ENCODE results near the gene LRRC71.

The LRRC71 gene

DNA sequence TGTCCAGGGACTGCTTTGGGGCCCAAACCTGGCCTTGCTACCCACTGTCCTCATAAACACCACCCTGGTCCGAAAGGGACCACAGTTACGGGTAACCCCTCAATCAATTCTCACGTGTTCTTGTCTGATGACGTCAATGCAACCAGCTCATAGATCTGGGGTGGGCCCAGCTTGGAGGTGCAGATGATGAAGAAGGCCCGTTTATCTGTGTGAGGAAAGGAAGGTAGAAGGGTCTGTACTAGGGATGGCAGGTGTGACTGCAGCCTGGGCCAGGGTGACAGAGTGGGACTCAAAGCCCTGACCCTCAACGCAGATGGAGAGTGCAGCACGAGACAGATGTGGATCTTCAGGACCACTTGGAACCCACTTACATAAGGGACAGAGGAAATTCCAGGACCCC, 22.1 kb downstream of the LRRC71 start:
- H3K36me3 ChIP-seq (ENCODE audit: control insufficient read depth in 5 of 5, insufficient read depth in 5 of 5, low read length in 5 of 5): peaks cover 0 to 100% (median 99%) of the 10 kb centered on the region in 5 donors
- H3K4me1 ChIP-seq (ENCODE audit: control insufficient read depth in 5 of 5, insufficient read depth in 5 of 5, low read length in 5 of 5): no peaks in the 10 kb centered on the region
- H3K27ac ChIP-seq (ENCODE audit: low read depth, low read length): no peak overlapping the region
- no peak overlapping the region for H3K4me3 ChIP-seq (ENCODE audit: low read depth in 1 of 5, low read length in 5 of 5)
- H3K27me3 ChIP-seq (ENCODE audit: control insufficient read depth in 5 of 5, insufficient read depth in 4 of 5, low read length in 5 of 5): no peaks in the 10 kb centered on the region
- no peaks in the 10 kb centered on the region for H3K9me3 ChIP-seq (ENCODE audit: control insufficient read depth in 5 of 5, low read length in 5 of 5)
- no peak overlapping the region for H3K9ac ChIP-seq (ENCODE audit: low read length in 5 of 5)

DNA sequence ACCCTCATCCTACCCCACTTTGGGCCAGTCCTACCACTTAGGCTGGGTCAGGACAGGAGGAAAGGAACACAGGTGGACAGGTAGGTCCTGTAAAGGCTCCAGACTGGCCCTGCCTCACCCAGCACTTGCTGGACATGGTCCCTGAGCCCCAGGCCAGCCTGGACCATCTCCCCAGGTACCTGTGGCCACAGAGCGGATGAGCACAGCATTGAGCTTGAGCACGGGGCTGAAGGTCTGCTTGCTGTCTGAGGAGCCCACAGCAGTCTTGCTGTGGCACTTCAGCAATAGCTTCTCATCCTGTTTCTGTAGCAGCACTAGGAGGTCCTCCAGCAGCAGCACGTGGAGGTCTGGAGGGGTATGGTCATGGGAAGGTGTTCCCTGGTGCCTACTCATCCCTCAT, 23.3 kb downstream of the LRRC71 start:
- Histone ChIP-seq H3K27ac (ENCODE audit: low read depth, low read length) (no peak overlapping the region), H3K27me3 (ENCODE audit: control insufficient read depth in 5 of 5, insufficient read depth in 4 of 5, low read length in 5 of 5) (no peaks in the 10 kb centered on the region), H3K4me3 (ENCODE audit: low read depth in 1 of 5, low read length in 5 of 5) (no peak overlapping the region), H3K9me3 (ENCODE audit: control insufficient read depth in 5 of 5, low read length in 5 of 5) (no peaks in the 10 kb centered on the region), H3K36me3 (ENCODE audit: control insufficient read depth in 5 of 5, insufficient read depth in 5 of 5, low read length in 5 of 5) (peaks cover 0 to 100% (median 99%) of the 10 kb centered on the region in 5 donors), H3K9ac (ENCODE audit: low read length in 5 of 5) (no peak overlapping the region), H3K4me1 (ENCODE audit: control insufficient read depth in 5 of 5, insufficient read depth in 5 of 5, low read length in 5 of 5) (no peaks in the 10 kb centered on the region)

- Histone ChIP-seq H3K4me1 (ENCODE audit: control insufficient read depth in 5 of 5, insufficient read depth in 5 of 5, low read length in 5 of 5) (no peaks in the 10 kb centered on the region), H3K36me3 (ENCODE audit: control insufficient read depth in 5 of 5, insufficient read depth in 5 of 5, low read length in 5 of 5) (peaks cover 0 to 100% (median 99%) of the 10 kb centered on the region in 5 donors), H3K27me3 (ENCODE audit: control insufficient read depth in 5 of 5, insufficient read depth in 4 of 5, low read length in 5 of 5) (no peaks in the 10 kb centered on the region), H3K4me3 (ENCODE audit: low read depth in 1 of 5, low read length in 5 of 5) (no peak overlapping the region), H3K9ac (ENCODE audit: low read length in 5 of 5) (no peak overlapping the region), H3K9me3 (ENCODE audit: control insufficient read depth in 5 of 5, low read length in 5 of 5) (no peaks in the 10 kb centered on the region), H3K27ac (ENCODE audit: low read depth, low read length) (no peak overlapping the region)
Observed at GRCh38 chr1:156944268-156944667, 23.8 kb downstream of the LRRC71 start.

- no peaks in the 10 kb centered on the region for H3K27me3 ChIP-seq (ENCODE audit: control insufficient read depth in 5 of 5, insufficient read depth in 4 of 5, low read length in 5 of 5)
- no peak overlapping the region for H3K27ac ChIP-seq (ENCODE audit: low read depth, low read length)
- no peaks in the 10 kb centered on the region for H3K9me3 ChIP-seq (ENCODE audit: control insufficient read depth in 5 of 5, low read length in 5 of 5)
- H3K36me3 ChIP-seq (ENCODE audit: control insufficient read depth in 5 of 5, insufficient read depth in 5 of 5, low read length in 5 of 5): peaks cover 5 to 100% (median 99%) of the 10 kb centered on the region in 5 donors
- H3K4me1 ChIP-seq (ENCODE audit: control insufficient read depth in 5 of 5, insufficient read depth in 5 of 5, low read length in 5 of 5): no peaks in the 10 kb centered on the region
- H3K9ac ChIP-seq (ENCODE audit: low read length in 5 of 5): no peak overlapping the region
- no peak overlapping the region for H3K4me3 ChIP-seq (ENCODE audit: low read depth in 1 of 5, low read length in 5 of 5)
Observed at GRCh38 chr1:156944848-156945247, 24.4 kb downstream of the LRRC71 start.

DNA sequence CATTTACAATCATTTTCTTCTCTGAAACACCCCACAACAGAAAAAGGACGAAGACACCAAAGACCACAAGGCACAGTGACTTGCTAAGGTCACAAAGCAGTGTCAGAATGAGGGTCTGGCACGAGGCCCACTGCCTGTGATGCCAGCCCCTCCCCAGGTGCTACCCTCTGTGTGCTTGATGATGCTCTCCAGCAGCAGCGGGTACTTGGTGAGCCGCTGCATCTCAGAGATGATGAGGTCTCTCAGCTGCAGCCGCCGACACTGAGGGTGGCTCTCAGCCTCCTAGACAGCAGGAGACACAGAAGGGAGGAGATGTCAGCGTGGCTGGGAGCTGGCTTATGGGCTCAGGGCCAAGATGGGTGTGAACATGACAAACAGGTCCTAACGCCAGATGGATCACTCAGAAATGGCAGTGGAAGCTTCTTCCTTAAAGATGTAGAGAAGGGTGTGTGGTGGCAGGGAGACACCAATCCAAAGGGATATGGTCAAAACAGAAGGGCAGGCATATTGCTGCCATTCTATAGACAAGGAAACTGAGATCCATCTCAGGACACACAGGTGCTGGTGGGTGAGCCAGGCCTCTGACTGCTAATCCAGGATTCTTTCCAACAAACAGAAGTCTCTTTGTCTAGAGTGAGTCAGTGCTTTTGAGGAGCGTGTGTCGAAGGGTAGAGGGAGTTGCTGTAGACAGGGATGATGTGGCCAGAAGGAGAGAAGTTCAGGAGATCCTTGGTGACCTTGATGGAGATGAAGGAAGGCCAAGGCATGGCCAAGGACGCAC, 25.6 kb downstream of the LRRC71 start:
- peaks cover 12 to 100% (median 97%) of the 10 kb centered on the region in 5 donors for H3K36me3 ChIP-seq (ENCODE audit: control insufficient read depth in 5 of 5, insufficient read depth in 5 of 5, low read length in 5 of 5)
- no peak overlapping the region for H3K27ac ChIP-seq (ENCODE audit: low read depth, low read length)
- no peaks in the 10 kb centered on the region for H3K4me1 ChIP-seq (ENCODE audit: control insufficient read depth in 5 of 5, insufficient read depth in 5 of 5, low read length in 5 of 5)
- H3K9ac ChIP-seq (ENCODE audit: low read length in 5 of 5): no peak overlapping the region
- no peaks in the 10 kb centered on the region for H3K9me3 ChIP-seq (ENCODE audit: control insufficient read depth in 5 of 5, low read length in 5 of 5)
- no peak overlapping the region for H3K4me3 ChIP-seq (ENCODE audit: low read depth in 1 of 5, low read length in 5 of 5)
- H3K27me3 ChIP-seq (ENCODE audit: control insufficient read depth in 5 of 5, insufficient read depth in 4 of 5, low read length in 5 of 5): no peaks in the 10 kb centered on the region

- H3K9me3 ChIP-seq (ENCODE audit: control insufficient read depth in 5 of 5, low read length in 5 of 5): no peaks in the 10 kb centered on the region
- no peak overlapping the region for H3K27ac ChIP-seq (ENCODE audit: low read depth, low read length)
- no peaks in the 10 kb centered on the region for H3K4me1 ChIP-seq (ENCODE audit: control insufficient read depth in 5 of 5, insufficient read depth in 5 of 5, low read length in 5 of 5)
- H3K9ac ChIP-seq (ENCODE audit: low read length in 5 of 5): no peak overlapping the region
- H3K36me3 ChIP-seq (ENCODE audit: control insufficient read depth in 5 of 5, insufficient read depth in 5 of 5, low read length in 5 of 5): peaks cover 20 to 100% (median 97%) of the 10 kb centered on the region in 5 donors
- no peak overlapping the region for H3K4me3 ChIP-seq (ENCODE audit: low read depth in 1 of 5, low read length in 5 of 5)
- H3K27me3 ChIP-seq (ENCODE audit: control insufficient read depth in 5 of 5, insufficient read depth in 4 of 5, low read length in 5 of 5): no peaks in the 10 kb centered on the region
Observed at GRCh38 chr1:156947127-156947526, 26.7 kb downstream of the LRRC71 start.

DNA sequence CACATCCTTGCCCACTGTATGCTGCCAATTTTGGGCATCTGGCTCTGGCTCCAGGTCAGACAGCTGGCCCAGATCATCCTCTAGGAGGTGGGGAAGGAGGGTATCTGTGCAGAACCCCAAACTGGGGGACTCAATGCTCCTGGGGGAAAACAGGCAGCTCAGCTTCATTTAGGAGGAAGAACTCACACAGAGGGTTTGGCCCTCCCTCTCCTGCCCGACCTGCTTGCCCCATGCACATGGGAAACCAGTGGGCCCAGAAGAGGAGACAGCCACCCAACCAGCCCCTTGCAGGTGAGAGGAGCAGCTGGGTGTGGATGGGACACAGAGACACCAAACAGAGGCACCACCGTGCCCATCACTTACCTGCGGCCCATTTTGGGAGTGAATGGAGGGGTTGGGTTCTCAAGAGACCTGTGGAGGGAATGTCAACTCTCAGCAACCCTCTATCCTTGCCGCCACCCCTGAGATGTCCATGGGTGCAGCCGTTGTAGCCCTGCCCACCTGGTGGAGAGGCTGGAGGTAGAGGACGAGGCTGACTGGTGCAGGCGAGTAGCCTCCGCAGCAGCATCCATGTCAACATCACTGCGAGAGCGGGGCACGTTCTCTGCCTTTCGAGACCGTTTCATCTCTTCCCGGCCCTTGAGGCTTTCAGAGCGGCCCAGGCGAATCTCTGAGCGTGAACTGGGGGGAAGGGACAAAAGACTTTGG, 27.5 kb downstream of the LRRC71 start:
- no peak overlapping the region for H3K4me3 ChIP-seq (ENCODE audit: low read depth in 1 of 5, low read length in 5 of 5)
- H3K9ac ChIP-seq (ENCODE audit: low read length in 5 of 5): no peak overlapping the region
- H3K9me3 ChIP-seq (ENCODE audit: control insufficient read depth in 5 of 5, low read length in 5 of 5): no peaks in the 10 kb centered on the region
- no peaks in the 10 kb centered on the region for H3K27me3 ChIP-seq (ENCODE audit: control insufficient read depth in 5 of 5, insufficient read depth in 4 of 5, low read length in 5 of 5)
- H3K27ac ChIP-seq (ENCODE audit: low read depth, low read length): no peak overlapping the region
- H3K4me1 ChIP-seq (ENCODE audit: control insufficient read depth in 5 of 5, insufficient read depth in 5 of 5, low read length in 5 of 5): no peaks in the 10 kb centered on the region
- H3K36me3 ChIP-seq (ENCODE audit: control insufficient read depth in 5 of 5, insufficient read depth in 5 of 5, low read length in 5 of 5): peaks cover 21 to 100% (median 96%) of the 10 kb centered on the region in 5 donors

- no peaks in the 10 kb centered on the region for H3K27me3 ChIP-seq (ENCODE audit: control insufficient read depth in 5 of 5, insufficient read depth in 4 of 5, low read length in 5 of 5)
- H3K9ac ChIP-seq (ENCODE audit: low read length in 5 of 5): no peak overlapping the region
- H3K36me3 ChIP-seq (ENCODE audit: control insufficient read depth in 5 of 5, insufficient read depth in 5 of 5, low read length in 5 of 5): peaks cover 21 to 98% (median 90%) of the 10 kb centered on the region in 5 donors
- H3K4me3 ChIP-seq (ENCODE audit: low read depth in 1 of 5, low read length in 5 of 5): no peak overlapping the region
- no peaks in the 10 kb centered on the region for H3K4me1 ChIP-seq (ENCODE audit: control insufficient read depth in 5 of 5, insufficient read depth in 5 of 5, low read length in 5 of 5)
- no peak overlapping the region for H3K27ac ChIP-seq (ENCODE audit: low read depth, low read length)
- no peaks in the 10 kb centered on the region for H3K9me3 ChIP-seq (ENCODE audit: control insufficient read depth in 5 of 5, low read length in 5 of 5)
Observed at GRCh38 chr1:156948708-156949107, 28.3 kb downstream of the LRRC71 start.

- H3K4me1 ChIP-seq (ENCODE audit: control insufficient read depth in 5 of 5, insufficient read depth in 5 of 5, low read length in 5 of 5): no peaks in the 10 kb centered on the region
Observed at GRCh38 chr1:156949127-156949526, 28.7 kb downstream of the LRRC71 start.

DNA sequence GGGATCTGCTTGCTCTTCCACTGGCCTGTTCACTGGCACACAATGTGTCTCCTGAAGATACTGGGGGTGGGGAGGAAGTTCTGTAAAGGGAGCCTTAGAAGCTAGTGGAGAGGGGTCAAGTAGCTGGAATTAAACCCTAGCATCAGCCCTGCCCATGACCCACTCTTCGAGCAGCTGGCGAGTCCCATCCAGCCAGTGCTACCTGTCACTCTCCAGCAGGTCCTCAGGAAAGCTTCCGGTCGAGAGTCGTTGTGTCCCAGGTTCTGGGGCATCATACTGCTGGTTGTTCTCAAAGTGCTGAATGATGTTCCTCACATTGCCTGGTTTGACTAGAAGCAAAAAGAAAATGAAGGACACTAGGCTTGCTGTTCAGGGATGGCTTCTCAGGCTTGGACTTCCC, 30.9 kb downstream of the LRRC71 start:
- H3K4me3 ChIP-seq (ENCODE audit: low read depth in 1 of 5, low read length in 5 of 5): no peak overlapping the region
- no peak overlapping the region for H3K27ac ChIP-seq (ENCODE audit: low read depth, low read length)
- no peaks in the 10 kb centered on the region for H3K27me3 ChIP-seq (ENCODE audit: control insufficient read depth in 5 of 5, insufficient read depth in 4 of 5, low read length in 5 of 5)
- H3K36me3 ChIP-seq (ENCODE audit: control insufficient read depth in 5 of 5, insufficient read depth in 5 of 5, low read length in 5 of 5): peaks cover 23 to 98% (median 85%) of the 10 kb centered on the region in 5 donors
- H3K9me3 ChIP-seq (ENCODE audit: control insufficient read depth in 5 of 5, low read length in 5 of 5): no peaks in the 10 kb centered on the region
- H3K9ac ChIP-seq (ENCODE audit: low read length in 5 of 5): no peak overlapping the region
- no peaks in the 10 kb centered on the region for H3K4me1 ChIP-seq (ENCODE audit: control insufficient read depth in 5 of 5, insufficient read depth in 5 of 5, low read length in 5 of 5)

More at GRCh38 chr1:156949127-156949526, 28.7 kb downstream of the LRRC71 start:
- Histone ChIP-seq H3K9me3 (ENCODE audit: control insufficient read depth in 5 of 5, low read length in 5 of 5) (no peaks in the 10 kb centered on the region), H3K27me3 (ENCODE audit: control insufficient read depth in 5 of 5, insufficient read depth in 4 of 5, low read length in 5 of 5) (no peaks in the 10 kb centered on the region), H3K36me3 (ENCODE audit: control insufficient read depth in 5 of 5, insufficient read depth in 5 of 5, low read length in 5 of 5) (peaks cover 21 to 98% (median 85%) of the 10 kb centered on the region in 5 donors), H3K9ac (ENCODE audit: low read length in 5 of 5) (no peak overlapping the region), H3K4me3 (ENCODE audit: low read depth in 1 of 5, low read length in 5 of 5) (no peak overlapping the region), H3K27ac (ENCODE audit: low read depth, low read length) (no peak overlapping the region)

Data from subcutaneous abdominal adipose tissue (tissue), 5 donors.